ENCODE measurements around the gene CPD.

DNA sequence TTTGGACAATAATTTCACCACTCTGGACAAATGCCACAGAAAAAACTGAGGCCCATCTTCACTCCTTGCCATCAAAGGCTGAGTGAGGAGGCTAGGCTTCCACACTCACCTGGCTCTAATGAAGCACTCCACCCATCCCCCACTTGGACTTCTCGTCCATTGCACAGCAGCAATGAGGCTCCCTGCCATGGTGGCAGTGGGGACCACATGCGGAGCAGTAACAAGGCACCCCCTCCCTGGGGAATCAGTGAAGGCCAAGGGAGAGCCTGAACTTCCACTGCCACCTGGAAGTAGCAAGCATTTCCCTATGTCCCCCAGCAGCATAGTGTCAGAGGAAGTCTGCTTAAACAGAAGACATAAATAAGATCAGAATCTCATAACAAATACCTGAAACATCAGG lies 96.5 kb downstream of the CPD start:
- TF ChIP-seq POLR2A (IDR thresholded peaks at IDR 0.05; ENCODE audit: low read depth, low read length) (no peak), POLR2AphosphoS5 (IDR thresholded peaks at IDR 0.05; ENCODE audit: low read depth, low read length) (no peak)
